Adrenal gland (tissue), 12 donors: ENCODE measurements around the gene KCNN3. TPM values are rescaled to one million over a fixed set of nuclear protein-coding genes. Genes with fewer than 3 reads are reported as not detected.

Experiments
- DNase-seq, 7 donors: peaks; one replicate each; pipeline ENCODE4 v3.0.0-alpha.2; 2019 to 2020
- H3K27ac ChIP-seq, 5 donors: fragments of 200-600 bp; sonication (generic) in 4 of 5; 1 replicate in 3 of 5; 2 replicates in 2 of 5; pipeline versions ENCODE4 v1.5.1 to v1.8.0; 2016 to 2020; ENCODE audit warnings: mild to moderate bottlenecking in 1 of 5
- H3K27me3 ChIP-seq: fragments of 200-600 bp; 2 replicates; pipeline ENCODE4 v1.8.0; 2021
- H3K36me3 ChIP-seq, 2 donors: fragments of 200-600 bp; replicated peaks in 1 of 2; 1 replicate in 1 of 2; 2 replicates in 1 of 2; pipeline versions ENCODE4 v1.5.1 to v1.8.0; 2018 to 2022
- H3K4me1 ChIP-seq, 2 donors: fragments of 200-600 bp; replicated peaks in 1 of 2; 1 replicate in 1 of 2; 2 replicates in 1 of 2; pipeline versions ENCODE4 v1.5.1 to v1.8.0; 2018 to 2021
- H3K4me3 ChIP-seq, 4 donors: fragments of 200-600 bp; sonication (generic) in 3 of 4; one replicate each; pipeline ENCODE4 v1.5.1; 2016 to 2018
- H3K9me3 ChIP-seq, 3 donors: fragments of 200-600 bp; sonication (generic) in 1 of 3; replicated peaks in 1 of 3; 1 replicate in 2 of 3; 2 replicates in 1 of 3; pipeline versions ENCODE4 v1.5.1 to v1.8.0; 2016 to 2021
- POLR2A ChIP-seq, 2 donors: fragments of 450-650 bp; IDR thresholded peaks; one replicate each; pipeline ENCODE4 v1.6.1; 2017; ENCODE audit warnings: antibody characterized with exemption in 2 of 2, mild to moderate bottlenecking in 2 of 2, moderate library complexity in 1 of 2
- WGBS, 4 donors: extraction: QIAGEN DNeasy Blood & Tissue Kit in 2 of 4; methylation state at CpG; one replicate each; pipeline versions ENCODE4 v1.1.5 to v1.1.7; 2013 to 2017; 5-methylcytosine and 5-hydroxymethylcytosine counted together
- intact Hi-C, 2 donors: fragments of 100-400 bp; cut with DNase I; formaldehyde crosslinking; loops; one replicate each; pipeline versions ENCODE4 v1.14.1 to v1.15.0; 2022 to 2023
- polyA plus RNA-seq, 3 donors: library from polyadenylated mRNA; stranded (reverse); fragments of 200-250 nt in 2 of 3; fragments of 350-450 nt in 1 of 3; fragmentation: Illumina TruSeq in 1 of 3; extraction: RNeasy Lipid Tissue Mini Kit (QIAGEN cat#74804) in 1 of 3; gene quantifications; one replicate each; pipeline ENCODE4 v1.2.3, GENCODE V29; 2013 to 2014
- total RNA-seq, 9 donors: library from RNA; depleted of rRNA in 4 of 9; stranded (reverse); fragments of >200 nt in 4 of 9; fragments of 120-200 nt in 1 of 9; fragmentation: NEBNext Ultra II Directional in 1 of 9; extraction: Animal tissue kit (Norgen Biotek cat#: 25700) in 1 of 9; gene quantifications; one replicate each; pipeline versions ENCODE4 v1.1.0 to v1.2.4, GENCODE V29; 2013 to 2023
- TF ChIP-seq, protein P1 (sequence below), 6 experiments: fragments of 450-650 bp in 4 of 6; fragments of 200-600 bp in 2 of 6; sonication (generic) in 1 of 6; IDR thresholded peaks; 1 replicate in 5 of 6; 2 replicates in 1 of 6; pipeline versions ENCODE4 v1.5.1 to v1.8.0; 2016 to 2021; ENCODE audit warnings: antibody characterized with exemption in 6 of 6, mild to moderate bottlenecking in 2 of 6, moderate library complexity in 1 of 6
- donor health status: healthy with polysubstance abuse.
- donor health status: Bipolar disorder and iron deficiency.
- donor health status: DM: yes; HTN: yes; CAD: no.
- donor health status: DM: no; HTN: no; CAD: no.
- donor health status: DM: no; HTN: no; CAD: no.
- donor health status: DM: yes; HTN: yes; CAD: no.

The KCNN3 gene
- total and polyA plus RNA-seq, 12 donors, result 0.17 to 2.3 (median 0.97) TPM

GRCh38 chr1:154808909-154809262, 61.2 kb downstream of the KCNN3 start:
- Histone ChIP-seq H3K27ac (no peak overlapping the region), H3K4me3 (no peak overlapping the region), H3K27me3 (no peaks in the 10 kb centered on the region), H3K4me1 (no peaks in the 10 kb centered on the region), H3K36me3 (no peaks in the 10 kb centered on the region), H3K9me3 (no peaks in the 10 kb centered on the region)
- peak in 1 of 7 donors; percentile 62 for DNase-seq
- intact Hi-C loops, result no loop called here
- TF ChIP-seq POLR2A (IDR thresholded peaks at IDR 0.05), result no peak
- TF ChIP-seq, protein P1, sequence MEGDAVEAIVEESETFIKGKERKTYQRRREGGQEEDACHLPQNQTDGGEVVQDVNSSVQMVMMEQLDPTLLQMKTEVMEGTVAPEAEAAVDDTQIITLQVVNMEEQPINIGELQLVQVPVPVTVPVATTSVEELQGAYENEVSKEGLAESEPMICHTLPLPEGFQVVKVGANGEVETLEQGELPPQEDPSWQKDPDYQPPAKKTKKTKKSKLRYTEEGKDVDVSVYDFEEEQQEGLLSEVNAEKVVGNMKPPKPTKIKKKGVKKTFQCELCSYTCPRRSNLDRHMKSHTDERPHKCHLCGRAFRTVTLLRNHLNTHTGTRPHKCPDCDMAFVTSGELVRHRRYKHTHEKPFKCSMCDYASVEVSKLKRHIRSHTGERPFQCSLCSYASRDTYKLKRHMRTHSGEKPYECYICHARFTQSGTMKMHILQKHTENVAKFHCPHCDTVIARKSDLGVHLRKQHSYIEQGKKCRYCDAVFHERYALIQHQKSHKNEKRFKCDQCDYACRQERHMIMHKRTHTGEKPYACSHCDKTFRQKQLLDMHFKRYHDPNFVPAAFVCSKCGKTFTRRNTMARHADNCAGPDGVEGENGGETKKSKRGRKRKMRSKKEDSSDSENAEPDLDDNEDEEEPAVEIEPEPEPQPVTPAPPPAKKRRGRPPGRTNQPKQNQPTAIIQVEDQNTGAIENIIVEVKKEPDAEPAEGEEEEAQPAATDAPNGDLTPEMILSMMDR (IDR thresholded peaks at IDR 0.05), result no peak
- WGBS, 4 donors, result 60 to 91% (median 83%) methylated on average over 3 to 17 of the region's 17 CpGs

GRCh38 chr1:154808261-154808908, 61.7 kb downstream of the KCNN3 start:
- no peak overlapping the region for H3K4me3 ChIP-seq
- no peak for TF ChIP-seq POLR2A (IDR thresholded peaks at IDR 0.05)
- TF ChIP-seq, protein P1 (IDR thresholded peaks at IDR 0.05), result no peak
- DNase-seq, result peak in 1 of 7 donors; percentile 72
- WGBS, 4 donors, result 65 to 78% (median 76%) methylated on average over 10 to 12 of the region's 12 CpGs
- no peaks in the 10 kb centered on the region for H3K27me3 ChIP-seq
- H3K4me1 ChIP-seq, result no peaks in the 10 kb centered on the region
- H3K36me3 ChIP-seq, result no peaks in the 10 kb centered on the region
- no peaks in the 10 kb centered on the region for H3K9me3 ChIP-seq
- intact Hi-C loops, result no loop called here
- no peak overlapping the region for H3K27ac ChIP-seq

GRCh38 chr1:154807048-154807591, 63.0 kb downstream of the KCNN3 start:
- DNase-seq, result no peak
- Histone ChIP-seq H3K4me1 (no peaks in the 10 kb centered on the region), H3K27me3 (no peaks in the 10 kb centered on the region), H3K27ac (peak overlapping the region in 1 of 5 donors; percentile 26), H3K4me3 (no peak overlapping the region), H3K36me3 (no peaks in the 10 kb centered on the region), H3K9me3 (no peaks in the 10 kb centered on the region)
- TF ChIP-seq, protein P1 (IDR thresholded peaks at IDR 0.05), result no peak
- TF ChIP-seq POLR2A (IDR thresholded peaks at IDR 0.05), result no peak
- 67 to 78% (median 69%) methylated on average over 12 of the region's 12 CpGs for WGBS, 4 donors
- intact Hi-C loops, result no loop called here

- intact Hi-C loops, result no loop called here
- DNase-seq, result no peak
- TF ChIP-seq, protein P1 (IDR thresholded peaks at IDR 0.05), result no peak
- no peak for TF ChIP-seq POLR2A (IDR thresholded peaks at IDR 0.05)
- Histone ChIP-seq H3K9me3 (no peaks in the 10 kb centered on the region), H3K4me1 (no peaks in the 10 kb centered on the region), H3K27ac (peak overlapping the region in 1 of 5 donors; percentile 26), H3K4me3 (no peak overlapping the region), H3K27me3 (no peaks in the 10 kb centered on the region), H3K36me3 (no peaks in the 10 kb centered on the region)
- 48 to 67% (median 63%) methylated on average over 3 of the region's 3 CpGs for WGBS, 4 donors
These were observed 63.7 kb downstream of the KCNN3 start for GRCh38 chr1:154806333-154806732.
